Fibroblast of lung (primary cell): ENCODE results near the gene IL36RN.

Experiments
- EZH2 ChIP-seq: IDR thresholded peaks from 2 replicates; pipeline ENCODE4 v1.5.1; 2012; ENCODE audit warnings: low read length, control low read depth, mild to moderate bottlenecking; ENCODE audit errors: missing control alignments
- TF ChIP-seq, protein P1 (sequence below), 2 donors: IDR thresholded peaks in 1 of 2; conservative IDR thresholded peaks in 1 of 2; 1 replicate in 1 of 2; 2 replicates in 1 of 2; pipeline ENCODE4 v1.5.1; 2011 to 2012; ENCODE audit warnings: low read length in 2 of 2, control low read depth in 1 of 2, inconsistent platforms in 1 of 2, low read depth in 1 of 2, mild to moderate bottlenecking in 1 of 2

DNA sequence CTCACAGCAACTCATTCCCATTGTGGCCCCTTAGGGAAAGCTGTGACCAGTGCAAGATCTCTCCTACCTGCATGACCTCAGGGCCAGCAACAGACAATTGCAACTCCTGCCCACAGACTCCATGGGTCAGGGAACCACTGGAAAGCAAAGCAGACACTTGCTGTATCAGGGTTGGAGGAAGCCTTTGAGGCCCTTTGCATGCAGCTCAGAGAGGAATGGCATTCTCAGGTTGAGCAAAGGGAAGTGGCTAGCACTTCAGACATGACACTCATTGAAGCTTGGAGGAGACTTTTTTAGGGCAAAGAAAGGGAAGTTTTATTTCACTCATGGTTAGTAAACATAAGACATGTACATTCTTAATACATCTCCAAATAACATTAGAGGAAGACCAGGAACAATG, 30.9 kb downstream of the IL36RN start:
- TF ChIP-seq, protein P1, sequence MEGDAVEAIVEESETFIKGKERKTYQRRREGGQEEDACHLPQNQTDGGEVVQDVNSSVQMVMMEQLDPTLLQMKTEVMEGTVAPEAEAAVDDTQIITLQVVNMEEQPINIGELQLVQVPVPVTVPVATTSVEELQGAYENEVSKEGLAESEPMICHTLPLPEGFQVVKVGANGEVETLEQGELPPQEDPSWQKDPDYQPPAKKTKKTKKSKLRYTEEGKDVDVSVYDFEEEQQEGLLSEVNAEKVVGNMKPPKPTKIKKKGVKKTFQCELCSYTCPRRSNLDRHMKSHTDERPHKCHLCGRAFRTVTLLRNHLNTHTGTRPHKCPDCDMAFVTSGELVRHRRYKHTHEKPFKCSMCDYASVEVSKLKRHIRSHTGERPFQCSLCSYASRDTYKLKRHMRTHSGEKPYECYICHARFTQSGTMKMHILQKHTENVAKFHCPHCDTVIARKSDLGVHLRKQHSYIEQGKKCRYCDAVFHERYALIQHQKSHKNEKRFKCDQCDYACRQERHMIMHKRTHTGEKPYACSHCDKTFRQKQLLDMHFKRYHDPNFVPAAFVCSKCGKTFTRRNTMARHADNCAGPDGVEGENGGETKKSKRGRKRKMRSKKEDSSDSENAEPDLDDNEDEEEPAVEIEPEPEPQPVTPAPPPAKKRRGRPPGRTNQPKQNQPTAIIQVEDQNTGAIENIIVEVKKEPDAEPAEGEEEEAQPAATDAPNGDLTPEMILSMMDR (conservative IDR thresholded peaks at IDR 0.05 in 1 of 2, IDR thresholded peaks at IDR 0.05 in 1 of 2; ENCODE audit: low read depth in 1 of 2, low read length in 2 of 2) = no peak
- TF ChIP-seq EZH2 = no peak
